HG02759 (cell line): ENCODE data around the gene SLC13A1.
"Not testable (repeated sequence)": the region's sequence is repeated elsewhere in the genome, so short reads cannot be mapped to it uniquely, and the experiment has no call there.

Source experiments
- ATAC-seq: cut with Tn5 transposase; IDR thresholded peaks from one replicate; pipeline ENCODE4 v1.9.1; 2021; ENCODE audit warnings: mild to moderate bottlenecking, moderate library complexity; ENCODE audit not compliant: unreplicated experiment

SLC13A1 gene

GRCh38 chr7:123199883-123200282, at the start of gene SLC13A1:
SLC13A1 (minus strand) TSS chr7:123199969; CDS start chr7:123199946, 23 bp downstream.
- no peak for ATAC-seq

GRCh38 chr7:123244768-123245167, 45.0 kb upstream of the SLC13A1 start:
- ATAC-seq, result no peak

- ATAC-seq, result no peak
These were observed 42.8 kb upstream of the SLC13A1 start for GRCh38 chr7:123242467-123243092.

GRCh38 chr7:123241809-123242208, 42.0 kb upstream of the SLC13A1 start:
- no peak for ATAC-seq

GRCh38 chr7:123231021-123232000, 31.5 kb upstream of the SLC13A1 start:
- ATAC-seq, result no peak

- ATAC-seq, result no peak
These were observed 30.8 kb upstream of the SLC13A1 start for GRCh38 chr7:123230603-123231002.

- ATAC-seq, result no peak
These were observed 30.4 kb upstream of the SLC13A1 start for GRCh38 chr7:123230147-123230546.

GRCh38 chr7:123229426-123229825, 29.7 kb upstream of the SLC13A1 start:
- ATAC-seq, result no peak

GRCh38 chr7:123227666-123228065, 27.9 kb upstream of the SLC13A1 start:
- not testable (repeated sequence) for ATAC-seq

GRCh38 chr7:123220396-123220795, 20.6 kb upstream of the SLC13A1 start:
- ATAC-seq, result no peak

GRCh38 chr7:123218866-123219265, 19.1 kb upstream of the SLC13A1 start:
- no peak for ATAC-seq

- no peak for ATAC-seq
These were observed 17.1 kb upstream of the SLC13A1 start for GRCh38 chr7:123216825-123217224.

- no peak for ATAC-seq
These were observed 15.6 kb upstream of the SLC13A1 start for GRCh38 chr7:123215350-123215749.

GRCh38 chr7:123211545-123211944, 11.8 kb upstream of the SLC13A1 start:
- no peak for ATAC-seq

GRCh38 chr7:123210986-123211385, 11.2 kb upstream of the SLC13A1 start:
- no peak for ATAC-seq

- ATAC-seq, result no peak
These were observed 10.0 kb upstream of the SLC13A1 start for GRCh38 chr7:123209786-123210185.

- no peak for ATAC-seq
These were observed 9.0 kb upstream of the SLC13A1 start for GRCh38 chr7:123208793-123209192.

- no peak for ATAC-seq
These were observed 4.6 kb upstream of the SLC13A1 start for GRCh38 chr7:123204206-123204835.

- no peak for ATAC-seq
These were observed 2.1 kb upstream of the SLC13A1 start for GRCh38 chr7:123201901-123202300.

- no peak for ATAC-seq
These were observed 809 bp downstream of the SLC13A1 start for GRCh38 chr7:123198668-123199652.
